ENCODE results near the gene MROH2A.

Gene MROH2A

DNA sequence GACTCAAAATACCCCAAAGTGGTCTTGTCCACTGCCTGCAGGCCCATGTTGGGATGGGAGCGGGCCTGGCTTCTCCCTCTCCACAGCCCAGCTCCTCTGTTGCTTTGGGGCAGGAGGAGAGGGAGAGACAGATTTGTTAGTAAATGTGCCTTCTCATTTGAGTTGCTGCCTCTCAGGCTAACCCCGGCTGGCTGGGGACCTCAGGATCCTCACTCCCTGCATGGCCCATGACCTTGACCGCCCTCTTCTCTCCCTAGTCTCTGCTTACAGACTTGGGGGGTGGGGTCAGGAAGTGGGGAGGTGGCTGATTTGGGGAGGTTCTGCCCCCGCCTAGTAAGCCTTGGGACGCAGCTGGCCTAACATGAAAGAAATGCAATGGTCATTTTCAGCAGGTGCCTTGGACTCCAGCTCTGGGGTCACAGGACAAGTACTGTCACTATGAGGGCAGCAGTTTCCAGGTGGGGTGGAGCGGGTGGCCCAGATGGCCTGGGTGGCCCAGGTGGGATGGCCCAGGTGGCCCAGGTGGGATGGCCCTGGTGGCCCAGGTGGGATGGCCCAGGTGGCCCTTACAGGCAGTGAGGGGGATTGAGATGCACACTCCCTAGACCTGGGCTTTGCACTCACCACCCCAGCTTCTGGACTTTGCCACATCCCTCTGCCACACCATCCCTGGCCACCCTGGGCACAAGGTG lies 52.1 kb downstream of the MROH2A start:
- no peak for TF ChIP-seq GATA3 (IDR thresholded peaks at IDR 0.05; ENCODE audit: low read depth, low read length)
- TF ChIP-seq GATA2 (IDR thresholded peaks at IDR 0.05; ENCODE audit: low read depth, low read length) = no peak

DNA sequence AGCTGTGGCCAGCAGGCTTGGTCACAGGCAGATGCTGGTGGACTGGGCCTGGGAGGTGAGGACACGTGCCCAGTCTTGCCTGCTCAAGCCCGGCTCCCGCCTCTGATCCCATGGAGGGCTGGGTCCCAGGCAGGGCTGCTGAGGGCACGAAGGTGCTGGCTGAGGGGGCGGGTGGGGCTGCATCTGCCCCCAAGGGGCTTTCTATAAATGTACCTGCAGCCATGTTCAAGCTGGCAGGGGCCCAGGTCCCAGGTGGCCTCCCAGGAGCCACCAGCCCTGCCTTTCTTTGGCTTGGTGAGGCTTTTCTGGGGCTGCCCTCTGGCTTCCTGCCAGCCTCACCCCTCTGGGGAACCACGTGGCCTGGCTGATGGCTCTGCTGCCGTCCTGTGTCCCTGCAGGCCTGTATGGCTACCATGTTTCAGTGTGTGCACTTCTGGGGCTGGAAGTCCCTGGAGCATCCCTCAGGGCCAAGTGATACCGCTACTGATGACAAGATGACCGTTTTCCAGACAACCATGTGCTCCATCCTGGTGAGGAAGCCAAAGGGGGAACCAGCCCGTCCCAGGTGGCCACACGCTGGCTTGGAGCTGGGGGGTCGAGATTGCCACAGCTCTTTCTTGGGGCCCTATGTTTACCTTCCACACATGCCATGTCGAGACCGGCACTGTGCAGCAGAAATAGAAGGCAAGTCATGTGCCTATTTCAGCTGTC lies 53.0 kb downstream of the MROH2A start:
- TF ChIP-seq GATA3 (IDR thresholded peaks at IDR 0.05; ENCODE audit: low read depth, low read length) (no peak), GATA2 (IDR thresholded peaks at IDR 0.05; ENCODE audit: low read depth, low read length) (no peak)

DNA sequence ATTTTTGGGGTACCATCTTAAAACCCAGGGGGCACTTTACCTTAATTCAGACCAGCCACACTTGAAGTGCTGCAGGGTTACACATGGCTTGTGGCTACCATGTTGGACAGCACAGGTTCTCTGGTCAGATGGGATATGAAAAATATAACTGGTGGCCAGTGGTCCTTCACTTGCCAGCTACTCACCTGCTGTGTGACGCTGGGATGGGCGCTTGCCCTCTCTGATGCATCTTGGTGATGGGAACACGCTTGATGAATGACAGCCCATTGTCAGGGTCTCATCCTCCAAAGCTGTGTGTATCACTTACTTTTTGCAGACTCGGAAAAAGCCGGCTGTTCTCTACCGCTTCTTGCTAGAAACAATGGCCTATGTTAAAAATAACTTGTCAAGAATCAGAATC lies 53.7 kb downstream of the MROH2A start:
- TF ChIP-seq GATA2 (IDR thresholded peaks at IDR 0.05; ENCODE audit: low read depth, low read length) = no peak
- TF ChIP-seq GATA3 (IDR thresholded peaks at IDR 0.05; ENCODE audit: low read depth, low read length) = no peak

DNA sequence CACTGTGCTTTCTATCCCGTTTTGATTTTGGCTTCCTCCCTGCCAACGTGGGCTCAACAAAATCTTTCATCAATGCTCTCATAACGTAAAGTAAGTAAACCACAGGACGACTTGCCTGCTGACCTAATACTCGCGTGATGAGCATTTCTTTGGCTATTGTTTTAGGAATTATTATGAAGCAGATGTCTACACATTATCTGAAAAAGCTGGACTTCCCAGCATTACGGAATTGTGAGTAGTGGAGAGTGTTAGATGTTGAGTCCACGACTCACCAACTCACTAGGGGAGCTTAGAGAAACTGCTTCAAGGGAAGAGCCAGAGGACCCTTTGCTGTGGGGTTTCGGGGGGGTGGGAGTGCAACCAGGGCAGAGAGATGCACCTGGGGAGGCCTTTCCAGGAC lies 54.3 kb downstream of the MROH2A start:
- TF ChIP-seq GATA2 (IDR thresholded peaks at IDR 0.05; ENCODE audit: low read depth, low read length) = no peak
- no peak for TF ChIP-seq GATA3 (IDR thresholded peaks at IDR 0.05; ENCODE audit: low read depth, low read length)

DNA sequence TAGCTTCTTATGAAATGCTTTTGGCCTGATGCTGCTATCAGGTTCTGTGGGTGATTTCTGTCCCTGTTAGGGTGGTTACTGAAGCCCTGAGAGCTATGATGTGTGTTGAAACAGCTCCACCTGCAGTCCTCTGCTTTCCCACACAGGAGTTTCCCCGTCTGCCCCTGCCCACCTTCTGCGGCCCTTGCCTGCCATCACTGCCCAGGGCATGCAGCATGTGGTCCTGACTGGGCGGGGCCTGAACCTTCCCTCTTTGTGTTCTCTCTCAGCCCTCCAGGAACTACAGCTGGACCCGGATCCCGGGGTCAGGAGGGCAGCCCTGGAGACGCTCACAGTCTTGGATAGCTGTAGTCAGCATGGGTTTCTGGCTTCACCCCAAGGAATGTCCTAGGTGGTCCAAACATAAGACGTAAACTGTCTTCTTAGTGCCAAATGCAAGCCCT lies 54.8 kb downstream of the MROH2A start:
- no peak for TF ChIP-seq GATA3 (IDR thresholded peaks at IDR 0.05; ENCODE audit: low read depth, low read length)
- no peak for TF ChIP-seq GATA2 (IDR thresholded peaks at IDR 0.05; ENCODE audit: low read depth, low read length)

DNA sequence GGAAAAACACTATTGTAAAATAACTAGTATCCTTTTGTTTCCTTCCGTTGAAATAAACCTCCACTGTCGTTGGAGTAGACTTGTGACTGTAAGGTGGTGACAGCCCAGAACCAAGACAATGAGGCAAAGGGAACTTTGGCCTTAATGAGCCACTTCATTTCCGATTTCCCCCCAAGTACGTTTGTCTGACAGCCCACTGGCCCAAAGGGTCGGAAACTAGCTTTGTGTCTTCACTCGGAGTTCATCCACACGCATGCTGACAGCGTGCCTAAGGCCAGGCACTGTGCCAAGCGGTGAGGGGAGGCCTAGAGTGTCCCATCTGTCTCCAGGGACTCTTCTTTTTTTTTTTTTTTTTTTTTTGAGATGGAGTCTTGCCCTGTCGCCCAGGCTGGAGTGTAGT lies 55.2 kb downstream of the MROH2A start:
- TF ChIP-seq GATA2 (IDR thresholded peaks at IDR 0.05; ENCODE audit: low read depth, low read length) (no peak), GATA3 (IDR thresholded peaks at IDR 0.05; ENCODE audit: low read depth, low read length) (no peak)

DNA sequence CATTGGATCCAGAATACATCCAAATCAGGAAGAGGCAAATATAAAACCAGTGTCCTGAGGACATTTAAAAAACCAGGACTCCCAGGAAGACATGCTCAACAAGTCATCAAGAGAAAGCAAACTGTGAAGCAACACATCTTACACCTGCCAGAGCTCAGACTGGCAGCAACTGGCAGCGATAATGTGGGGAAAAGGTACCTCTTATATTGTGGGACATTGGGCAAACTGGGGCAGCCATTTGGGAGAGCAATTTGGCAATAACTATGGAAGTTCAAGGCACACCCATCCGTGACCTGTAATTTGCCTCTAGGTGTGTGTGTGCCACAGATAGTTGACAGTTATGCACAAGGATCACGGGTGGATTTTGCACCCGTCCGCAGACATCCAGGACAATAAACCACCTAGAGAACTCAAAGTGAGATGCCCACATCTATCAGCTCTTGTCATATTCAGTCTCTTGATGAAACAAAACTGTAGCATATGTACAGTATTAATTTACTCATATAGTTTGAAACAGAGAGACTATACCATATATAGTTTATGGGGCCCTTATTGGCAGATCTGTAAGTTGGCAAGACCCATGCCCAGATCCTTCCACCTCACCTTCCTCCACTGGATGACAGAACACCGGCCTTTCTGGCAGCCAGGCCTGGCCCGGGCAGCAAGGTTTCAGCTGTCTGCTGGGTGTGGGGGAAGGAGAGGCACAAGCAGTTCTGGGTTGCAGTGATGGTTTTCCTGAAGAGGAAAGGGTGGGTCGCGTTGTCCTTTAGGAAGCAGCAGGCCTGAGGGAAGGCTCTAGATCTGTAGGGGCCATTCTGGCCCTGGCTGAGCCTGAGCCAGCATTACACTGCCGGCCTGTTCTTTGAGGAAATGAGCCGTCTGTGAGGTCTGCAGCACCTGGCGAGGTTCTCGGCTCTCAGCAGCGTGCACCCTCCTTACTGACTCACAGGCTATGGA lies 57.4 kb downstream of the MROH2A start:
- TF ChIP-seq GATA3 (IDR thresholded peaks at IDR 0.05; ENCODE audit: low read depth, low read length) (no peak), GATA2 (IDR thresholded peaks at IDR 0.05; ENCODE audit: low read depth, low read length) (no peak)

DNA sequence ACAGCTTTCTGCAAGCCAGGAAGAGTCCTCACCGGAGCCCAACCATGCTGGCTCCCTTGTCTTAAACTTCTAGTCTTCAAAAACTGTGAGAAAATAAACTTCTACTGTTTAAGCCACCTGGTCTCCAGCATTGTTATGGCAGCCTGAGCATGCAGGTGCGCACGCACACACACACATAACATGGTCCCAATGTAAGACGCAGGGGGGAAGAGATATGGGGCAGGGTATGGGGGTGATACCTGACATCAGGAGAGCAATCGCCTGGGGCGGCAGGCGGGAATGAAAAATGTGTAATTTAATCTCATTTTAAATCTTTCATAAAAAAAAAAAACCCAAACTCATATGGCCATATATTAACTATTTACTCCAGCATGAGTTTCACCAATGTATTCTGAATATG lies 58.2 kb downstream of the MROH2A start:
- TF ChIP-seq GATA2 (IDR thresholded peaks at IDR 0.05; ENCODE audit: low read depth, low read length) (no peak), GATA3 (IDR thresholded peaks at IDR 0.05; ENCODE audit: low read depth, low read length) (no peak)

DNA sequence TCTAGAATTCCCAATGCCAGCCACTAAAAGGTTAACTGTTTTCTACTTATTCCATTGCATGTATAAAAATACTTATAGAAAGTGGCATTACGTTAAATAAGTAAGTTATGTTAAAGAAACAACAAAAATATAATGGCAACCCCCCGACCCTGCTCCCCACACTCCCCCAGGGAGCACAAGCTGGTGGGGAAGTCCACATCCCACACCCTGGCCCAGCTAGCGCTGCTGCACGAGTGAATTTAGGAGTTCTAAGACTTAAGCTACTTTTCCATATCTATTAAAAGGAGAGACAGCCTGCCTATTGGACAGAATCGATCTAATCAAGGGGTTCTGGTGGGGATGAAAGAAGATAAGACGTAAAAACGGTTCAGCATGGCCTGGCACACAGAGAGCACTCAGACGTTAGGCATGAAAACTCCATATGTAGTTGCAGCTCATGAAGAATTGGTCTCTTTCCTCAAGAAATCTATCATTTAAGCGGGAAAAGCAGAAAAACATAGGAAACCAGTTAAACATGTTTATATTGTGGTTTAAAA lies 59.6 kb downstream of the MROH2A start:
- TF ChIP-seq GATA3 (IDR thresholded peaks at IDR 0.05; ENCODE audit: low read depth, low read length) (no peak), GATA2 (IDR thresholded peaks at IDR 0.05; ENCODE audit: low read depth, low read length) (peak; percentile 51)

DNA sequence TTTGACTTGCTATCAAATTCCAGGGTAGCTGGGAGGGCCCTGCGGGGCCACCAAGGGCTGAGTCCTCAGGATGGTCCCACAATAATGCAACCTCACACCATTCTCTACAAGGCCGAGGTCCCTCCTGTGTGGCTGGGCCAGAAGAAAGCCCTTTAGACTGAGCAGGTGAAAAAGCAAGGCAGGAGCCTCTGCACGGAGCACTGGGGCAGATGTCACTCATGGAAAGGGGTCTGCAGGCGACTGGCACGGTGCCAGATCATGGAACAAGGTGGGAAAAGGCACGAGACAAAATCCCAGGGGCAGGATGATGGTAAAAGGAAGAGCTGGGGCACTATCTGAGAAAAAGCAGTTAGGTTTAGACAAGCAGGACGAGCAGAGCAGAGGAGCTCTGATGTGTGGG lies 60.1 kb downstream of the MROH2A start:
- TF ChIP-seq GATA2 (IDR thresholded peaks at IDR 0.05; ENCODE audit: low read depth, low read length) = no peak
- no peak for TF ChIP-seq GATA3 (IDR thresholded peaks at IDR 0.05; ENCODE audit: low read depth, low read length)

DNA sequence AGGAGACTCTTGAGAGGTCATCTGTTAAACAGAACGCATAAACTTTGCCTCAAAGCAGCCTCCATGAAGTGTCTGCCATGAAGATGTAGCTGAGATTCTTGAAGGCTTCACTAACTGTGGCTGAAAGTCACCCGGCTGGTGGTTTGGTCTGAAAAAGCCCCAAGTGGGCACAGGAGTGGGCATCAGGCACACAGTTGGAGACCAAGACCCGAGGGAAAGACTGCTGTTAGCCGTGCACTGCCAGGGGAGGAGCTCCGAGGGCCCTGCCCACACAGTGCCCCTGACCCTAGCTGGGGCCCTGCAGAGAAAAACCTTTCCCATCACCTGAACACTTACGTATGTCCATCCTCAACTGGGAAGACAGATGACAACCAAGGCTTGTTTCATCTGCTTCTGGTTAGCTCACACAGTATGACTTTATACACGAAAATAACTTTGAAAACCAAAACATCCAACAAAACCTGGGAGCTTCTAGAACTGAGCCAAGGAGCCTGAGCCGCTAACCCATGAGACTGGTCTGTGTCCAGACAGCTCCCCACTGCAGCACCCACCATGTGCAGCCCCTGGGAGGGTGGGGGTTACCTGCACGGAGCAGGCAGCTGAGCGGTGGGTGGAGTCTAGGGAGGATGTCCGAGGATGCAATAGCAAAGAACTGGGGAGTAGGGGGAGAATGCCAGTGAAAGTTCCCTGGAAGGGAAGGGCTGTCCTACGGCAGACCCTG lies 60.8 kb downstream of the MROH2A start:
- no peak for TF ChIP-seq GATA2 (IDR thresholded peaks at IDR 0.05; ENCODE audit: low read depth, low read length)
- TF ChIP-seq GATA3 (IDR thresholded peaks at IDR 0.05; ENCODE audit: low read depth, low read length) = no peak

DNA sequence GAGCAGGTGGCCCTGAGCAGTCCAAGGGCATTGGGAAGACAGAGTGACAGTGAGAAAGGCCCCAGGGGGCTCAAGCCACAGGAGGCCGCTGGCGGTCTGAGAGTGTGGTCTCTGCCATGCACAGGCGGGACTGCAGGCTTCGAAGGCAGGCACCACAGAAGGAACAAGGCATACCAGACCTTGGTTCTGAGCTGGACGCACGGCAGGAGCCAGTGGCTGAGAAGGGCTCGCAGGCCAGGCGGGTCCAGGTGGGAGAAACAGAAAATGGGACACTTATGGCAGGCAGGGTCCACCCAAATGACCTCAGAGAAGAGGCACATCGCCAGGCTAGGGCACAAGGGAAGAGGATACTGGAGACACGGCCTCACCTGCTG lies 61.3 kb downstream of the MROH2A start:
- TF ChIP-seq GATA3 (IDR thresholded peaks at IDR 0.05; ENCODE audit: low read depth, low read length) = no peak
- no peak for TF ChIP-seq GATA2 (IDR thresholded peaks at IDR 0.05; ENCODE audit: low read depth, low read length)

DNA sequence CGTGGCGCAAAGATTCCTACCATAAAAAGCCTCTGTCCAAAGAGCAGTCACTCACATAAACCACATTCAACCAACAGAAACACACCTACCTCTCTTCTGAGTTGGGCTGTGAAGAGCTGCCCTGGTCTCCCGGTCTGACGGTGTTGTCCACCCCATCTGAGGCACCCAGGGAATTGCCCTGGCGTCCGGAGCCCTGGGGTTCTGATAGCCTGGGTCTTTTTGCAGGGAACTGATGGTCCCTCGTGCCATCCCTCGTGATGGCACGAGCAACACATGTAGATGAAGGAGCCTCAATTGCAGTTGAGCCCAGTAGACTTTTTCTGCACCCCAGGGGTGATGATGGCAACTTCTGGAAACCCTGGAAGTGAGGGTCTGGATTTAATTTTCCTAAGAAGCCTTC lies 62.4 kb downstream of the MROH2A start:
- TF ChIP-seq GATA3 (IDR thresholded peaks at IDR 0.05; ENCODE audit: low read depth, low read length) = no peak
- no peak for TF ChIP-seq GATA2 (IDR thresholded peaks at IDR 0.05; ENCODE audit: low read depth, low read length)
